NCI-H345 treated with DMSO at 0.1 percent for 48 hours (cell line): Measurements from ENCODE around the gene SERBP1.
"Not testable (repeated sequence)": the region's sequence is repeated elsewhere in the genome, so short reads cannot be mapped to it uniquely, and the experiment has no call there.

Source experiments
- DNase-seq: peaks from one replicate; lab custom pipeline; 2025; ENCODE audit not compliant: unreplicated experiment; lab: John Stamatoyannopoulos, UW

SERBP1 gene

DNA sequence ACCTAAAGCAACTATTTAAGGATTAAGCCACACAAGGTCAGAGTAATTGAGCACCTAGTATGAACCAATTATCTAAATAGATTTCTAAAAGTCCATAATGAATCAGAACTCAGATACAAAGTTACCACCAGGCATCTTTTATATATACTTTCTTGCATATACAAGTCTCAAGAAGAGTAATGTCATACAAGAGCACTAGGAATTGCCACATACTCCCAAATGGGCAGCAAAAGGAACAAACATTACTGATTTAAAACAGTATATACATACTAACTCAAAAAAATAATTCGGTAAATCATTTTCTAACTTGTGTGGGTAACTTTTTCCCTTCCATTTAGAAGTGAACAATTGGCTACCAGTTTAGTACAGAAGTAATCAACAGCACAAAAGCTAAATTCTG, 22.1 kb downstream of the SERBP1 start:
- no peak for DNase-seq

DNA sequence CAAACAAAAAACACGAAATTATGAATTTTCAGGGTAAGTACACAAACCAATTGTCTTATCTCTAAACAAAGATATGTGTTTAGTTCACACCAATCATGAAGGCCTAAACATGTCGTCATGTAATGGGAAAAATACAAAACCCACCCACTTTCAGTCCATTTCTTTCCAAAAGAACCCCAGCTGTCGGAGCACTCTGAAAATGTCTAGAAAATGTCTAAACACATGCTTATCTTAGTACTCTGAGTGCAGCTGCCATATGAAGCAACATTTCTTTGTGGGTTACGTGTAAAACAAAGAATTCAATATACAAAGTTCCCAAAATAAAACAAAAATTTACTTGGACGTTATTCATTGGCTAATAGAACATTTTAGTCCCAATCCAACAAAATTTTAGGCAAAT, 22.7 kb downstream of the SERBP1 start:
- no peak for DNase-seq

DNA sequence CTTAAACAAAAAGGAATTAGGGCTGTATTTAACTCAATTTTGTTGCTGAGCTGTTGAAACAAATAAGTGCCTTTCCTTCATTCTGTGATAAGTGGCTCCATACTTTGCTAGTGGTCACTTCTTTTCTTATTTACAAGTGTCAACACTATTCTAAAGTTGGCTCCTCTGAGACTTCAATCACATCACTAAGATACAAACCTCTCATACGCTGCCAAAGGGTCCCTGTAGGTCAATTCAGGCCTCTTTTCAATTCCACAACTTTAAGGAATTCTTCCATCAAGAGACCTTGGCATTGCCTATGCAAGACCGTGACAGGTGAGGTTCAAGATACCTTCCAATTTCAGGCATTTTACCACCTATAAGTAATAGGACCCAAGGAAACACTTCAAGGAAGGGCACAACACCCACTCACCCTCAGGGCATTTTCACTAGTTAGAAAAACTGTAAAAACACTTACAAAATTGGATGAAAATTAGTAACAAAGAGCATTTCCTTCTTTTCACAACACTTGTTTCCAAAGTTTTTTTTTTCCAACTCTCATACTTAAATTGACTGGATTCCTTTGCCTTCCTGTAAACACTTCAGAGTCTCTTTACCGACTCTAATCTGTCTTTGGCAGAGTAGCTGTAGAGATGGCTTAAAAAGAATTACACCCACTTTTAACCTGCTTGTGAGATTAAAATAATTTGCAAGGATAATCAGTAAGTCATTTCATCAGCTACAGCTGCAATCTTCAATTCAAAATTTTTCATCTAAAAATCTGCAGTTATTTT, 24.5 kb downstream of the SERBP1 start:
- no peak for DNase-seq

DNA sequence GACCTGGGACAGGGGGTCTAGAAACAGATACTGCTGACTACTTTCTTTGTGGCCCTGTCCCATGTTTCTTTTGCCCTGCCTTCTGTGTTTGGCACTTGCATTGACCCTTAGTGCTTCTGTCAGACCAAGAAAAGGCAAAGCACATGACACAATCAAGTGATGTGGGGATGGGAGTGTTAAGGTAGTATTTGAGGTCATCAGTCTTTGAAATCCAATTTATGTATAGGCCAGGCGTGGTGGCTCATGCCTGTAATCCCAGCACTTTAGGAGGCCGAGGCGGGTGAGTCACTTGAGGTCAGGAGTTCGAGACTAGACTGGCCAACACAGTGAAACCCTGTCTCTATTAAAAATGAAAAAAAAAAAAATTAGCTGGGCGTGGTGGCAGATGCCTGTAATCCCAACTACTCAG, 26.0 kb downstream of the SERBP1 start:
- no peak for DNase-seq

DNA sequence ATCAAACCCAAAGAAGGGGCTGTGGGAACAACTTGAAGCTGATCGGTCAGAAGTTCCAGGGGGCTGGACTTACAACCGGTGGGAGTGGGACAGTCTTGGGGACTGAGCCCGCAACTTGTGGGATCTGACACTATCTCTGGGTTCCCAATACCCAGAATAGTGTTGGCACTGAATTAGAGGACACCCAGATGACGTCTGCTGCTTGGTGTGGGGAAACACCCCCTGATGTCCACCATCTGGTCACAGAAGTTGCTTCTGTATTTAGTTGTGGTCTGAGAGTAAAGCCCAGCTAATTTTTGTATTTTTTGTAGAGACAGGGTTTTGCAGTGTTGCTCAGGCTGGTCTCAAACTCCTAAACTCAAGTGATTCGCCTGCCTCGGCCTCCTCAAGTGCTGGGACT, 28.8 kb downstream of the SERBP1 start:
- no peak for DNase-seq

DNA sequence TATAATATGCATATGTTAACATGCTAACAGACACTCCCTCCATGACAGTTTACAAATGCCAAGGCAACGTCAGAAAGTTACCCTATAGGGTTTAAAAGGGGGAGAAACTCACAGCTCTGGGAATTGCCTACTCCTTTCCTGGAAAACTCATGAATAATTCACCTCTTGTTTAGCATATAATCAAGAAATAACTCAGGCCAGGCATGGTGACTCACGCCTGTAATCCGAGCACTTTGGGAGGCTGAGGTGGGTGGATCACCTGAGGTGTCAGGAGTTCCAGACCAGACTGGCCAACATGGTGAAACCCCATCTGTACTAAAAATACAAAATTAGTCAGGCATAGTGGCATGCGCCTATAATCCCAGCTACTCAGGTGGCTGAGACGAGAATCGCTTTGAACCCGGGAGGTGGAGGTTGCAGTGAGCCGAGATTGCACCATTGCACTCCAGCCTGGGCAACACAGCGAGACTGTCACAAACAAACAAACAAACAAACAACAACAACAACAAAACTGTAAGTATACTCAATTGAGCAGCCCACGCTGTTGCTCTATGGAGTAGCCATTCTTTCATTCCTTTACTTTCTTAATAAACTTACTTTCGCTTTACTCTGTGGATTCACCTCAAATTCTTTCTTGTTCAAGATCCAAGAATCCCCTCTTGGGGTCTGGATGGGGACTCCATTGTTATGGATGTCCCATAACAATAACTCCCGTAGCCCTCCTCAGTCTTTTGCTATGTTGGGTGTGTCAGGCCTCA, 30.0 kb downstream of the SERBP1 start:
- not testable (repeated sequence) for DNase-seq

DNA sequence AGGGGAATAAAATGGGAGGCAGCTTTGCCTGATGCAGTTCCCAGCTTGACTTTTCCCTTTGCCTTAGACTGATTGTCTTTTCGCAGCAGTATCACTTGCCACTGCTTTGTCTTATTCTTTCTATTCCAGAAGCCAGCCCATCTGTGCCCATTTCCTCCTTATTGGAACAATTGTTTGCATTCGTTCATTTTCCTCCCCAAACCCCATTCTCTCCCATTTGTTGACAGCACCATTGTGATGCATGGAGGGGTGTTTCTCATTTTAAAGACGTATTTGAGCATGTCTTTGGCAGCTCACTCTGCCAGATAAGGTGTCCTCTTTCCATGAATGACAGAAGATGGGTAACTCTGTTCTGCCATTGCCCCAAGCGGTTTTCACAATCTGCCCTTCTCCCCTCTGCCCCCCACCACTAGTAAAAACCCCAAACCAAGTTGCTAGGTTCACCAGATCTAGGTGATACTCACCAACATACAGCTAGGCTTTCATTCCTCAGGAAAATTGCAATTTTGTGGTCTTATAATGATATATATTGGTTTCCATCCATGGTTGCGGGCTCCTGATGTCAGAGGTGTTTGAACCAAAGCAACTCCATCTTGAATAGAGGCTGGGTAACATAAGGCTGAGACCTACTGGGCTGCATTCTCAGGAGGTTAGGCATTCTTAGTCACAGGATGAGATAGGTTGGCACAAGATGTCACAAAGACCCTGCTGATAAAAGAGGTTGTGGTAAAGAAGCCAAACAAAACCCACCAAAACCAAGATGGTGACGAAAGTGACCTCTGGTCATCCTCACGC, 30.8 kb downstream of the SERBP1 start:
- no peak for DNase-seq

DNA sequence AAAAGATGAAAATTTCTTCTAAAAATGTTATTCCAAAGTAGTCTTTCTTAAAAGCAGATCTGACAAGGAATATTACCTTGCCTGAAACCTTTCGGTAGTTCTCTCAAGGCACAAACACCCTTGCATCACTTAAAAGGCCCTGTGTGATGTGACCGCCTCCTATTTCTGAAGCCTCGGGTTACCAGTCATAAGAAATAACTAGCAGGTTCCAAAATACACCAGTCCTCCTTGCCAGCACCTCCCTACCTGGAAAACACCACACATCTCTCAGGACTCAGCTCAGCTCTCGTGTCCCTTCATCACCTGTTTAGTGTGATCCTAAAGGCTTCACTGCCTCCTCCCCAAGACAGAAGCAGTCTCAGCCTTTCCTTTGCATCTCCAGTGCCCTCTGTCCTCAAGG, 35.7 kb downstream of the SERBP1 start:
- DNase-seq, result no peak

DNA sequence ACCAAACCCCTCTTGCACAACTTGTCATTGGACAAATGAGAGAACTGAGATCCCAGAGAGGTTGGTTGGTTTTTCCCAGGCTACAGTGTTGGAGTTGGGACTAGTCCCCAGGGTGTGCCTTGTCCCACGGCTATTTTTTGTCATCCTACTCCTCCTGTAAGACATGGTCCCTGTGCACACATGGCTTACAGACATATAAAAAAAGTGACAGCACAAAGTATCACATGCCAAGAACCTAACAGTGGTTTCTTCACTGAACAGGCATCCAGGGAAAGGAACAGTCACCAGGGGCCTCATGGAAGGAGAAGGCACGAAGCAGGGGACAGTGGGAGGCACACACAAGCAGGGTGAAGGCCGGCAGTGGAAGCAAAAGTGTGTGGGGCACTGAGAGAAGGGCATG, 36.5 kb downstream of the SERBP1 start:
- no peak for DNase-seq

DNA sequence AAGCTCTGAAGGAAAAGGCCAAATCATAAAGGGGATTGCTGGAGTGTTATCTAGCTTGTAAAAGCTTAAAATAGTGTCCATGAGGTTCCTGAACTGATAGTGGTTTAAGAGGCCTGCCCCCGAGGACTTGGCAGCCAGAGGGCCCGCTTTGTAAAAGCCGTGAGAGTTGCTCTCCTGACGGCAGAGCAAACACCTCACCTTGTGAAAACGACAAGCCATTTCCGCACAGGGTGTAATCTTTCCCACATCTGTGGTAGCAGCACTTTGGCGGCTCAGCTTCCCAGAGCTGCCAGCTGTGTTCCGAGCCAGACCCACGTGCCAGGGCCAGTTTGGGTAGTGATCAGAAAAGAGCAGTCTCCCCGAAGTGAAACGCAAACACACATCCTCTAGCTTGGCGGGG, 37.0 kb downstream of the SERBP1 start:
- DNase-seq, result peak; percentile 7

DNA sequence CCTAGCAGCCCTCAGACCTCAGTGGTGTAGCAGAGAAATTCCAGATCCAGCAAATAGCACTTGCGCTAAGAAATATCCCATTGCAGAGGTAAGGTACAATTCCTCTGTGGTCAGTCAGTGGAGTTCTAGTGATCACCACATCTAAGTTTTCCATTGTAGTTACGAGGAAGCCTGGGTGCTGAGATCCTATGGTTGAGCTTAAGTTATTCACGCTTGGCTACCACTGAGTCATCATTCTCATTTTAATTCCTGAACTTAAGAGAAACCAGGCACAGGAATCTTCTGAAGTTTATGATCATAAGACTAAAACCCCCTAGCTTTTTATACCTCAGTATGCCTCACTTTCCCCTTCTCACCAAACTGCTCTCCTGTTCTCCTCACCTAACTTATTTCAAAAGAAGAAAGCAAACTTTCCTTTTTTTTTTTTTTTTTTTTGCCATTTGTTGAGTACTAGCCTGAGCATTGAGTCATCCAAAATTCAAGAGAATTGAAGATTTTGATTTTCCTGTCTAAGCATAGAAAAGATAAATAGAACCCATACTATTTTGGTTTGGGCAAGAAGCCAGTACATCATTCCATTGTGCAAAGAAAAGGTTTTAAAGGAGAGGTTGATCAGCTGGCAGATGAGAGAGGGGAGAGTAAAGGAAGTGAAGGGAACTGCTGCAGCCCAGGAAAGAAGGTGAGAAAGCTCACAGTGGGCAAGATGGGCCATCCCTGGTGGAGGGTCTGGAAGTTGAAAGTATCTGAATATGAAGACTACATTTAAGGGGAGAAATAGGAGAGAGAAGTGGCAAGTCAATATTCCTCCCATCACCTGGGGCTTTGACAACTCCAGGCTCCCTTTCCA, 39.9 kb downstream of the SERBP1 start:
- no peak for DNase-seq

DNA sequence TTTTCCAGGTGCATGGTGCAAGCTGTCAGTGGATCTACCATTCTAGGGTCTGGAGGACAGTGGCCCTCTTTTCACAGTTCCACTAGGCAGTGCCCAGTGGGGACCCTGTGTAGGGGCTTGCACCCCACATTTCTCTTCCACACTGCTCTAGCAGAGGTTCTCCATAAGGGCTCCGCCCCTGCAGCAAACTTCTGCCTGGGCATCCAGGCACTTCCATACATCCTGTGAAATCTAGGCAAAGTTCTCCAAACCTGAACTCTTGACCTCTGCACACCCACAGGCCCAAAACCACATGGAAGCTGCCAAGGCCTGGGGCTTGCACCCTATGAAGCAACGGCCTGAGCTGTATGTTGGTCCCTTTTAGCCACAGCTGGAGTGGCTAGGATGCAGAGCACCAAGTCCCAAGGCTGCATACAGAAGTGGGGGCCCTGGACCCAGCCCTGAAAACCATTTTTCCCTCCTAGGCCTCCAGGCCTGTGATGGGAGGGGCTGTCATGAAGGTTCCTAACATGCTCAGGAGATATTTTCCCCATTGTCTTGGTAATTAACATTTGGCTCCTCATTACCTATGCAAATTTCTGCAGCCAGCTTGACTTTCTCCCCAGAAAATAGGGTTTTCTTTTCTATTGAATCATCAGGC, 46.1 kb downstream of the SERBP1 start:
- no peak for DNase-seq

DNA sequence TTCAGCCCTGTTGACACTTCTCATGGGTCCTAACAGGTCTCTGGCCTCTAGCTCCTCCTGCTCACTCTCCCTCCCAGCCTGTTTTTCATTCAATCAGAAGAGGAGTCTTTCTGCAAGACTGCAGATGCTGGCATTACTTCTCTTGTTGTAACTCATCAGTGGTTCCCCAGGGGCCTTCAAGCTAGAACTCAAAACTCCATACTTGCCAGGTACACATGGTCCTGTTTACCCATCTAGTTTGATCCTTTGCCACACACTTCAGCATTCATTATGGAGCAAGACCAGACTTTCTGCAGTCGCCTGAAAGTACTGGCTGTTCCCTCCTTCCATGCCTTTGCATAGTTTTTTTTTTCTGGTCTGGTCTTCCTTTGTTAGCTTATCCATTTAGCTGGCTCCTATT, 47.9 kb downstream of the SERBP1 start:
- DNase-seq, result no peak

DNA sequence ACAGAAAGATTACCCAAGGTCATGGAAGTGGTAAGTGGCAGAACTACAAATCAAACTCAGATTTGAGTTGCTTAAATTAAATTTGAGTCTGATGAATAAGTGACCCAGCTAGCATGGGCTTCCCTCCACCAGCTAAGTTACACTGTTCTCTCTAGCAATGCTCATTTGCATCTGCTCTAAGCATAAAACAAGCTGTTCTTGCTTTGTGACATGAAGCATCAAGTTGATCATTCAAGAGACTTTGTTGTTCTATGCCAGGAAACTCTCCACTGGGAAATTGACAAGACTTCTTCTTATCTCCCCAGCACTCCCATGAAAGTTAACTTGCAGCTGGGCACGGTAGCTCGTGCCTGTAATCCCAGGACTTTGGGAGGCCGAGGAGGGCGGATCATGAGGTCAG, 49.0 kb downstream of the SERBP1 start:
- no peak for DNase-seq

DNA sequence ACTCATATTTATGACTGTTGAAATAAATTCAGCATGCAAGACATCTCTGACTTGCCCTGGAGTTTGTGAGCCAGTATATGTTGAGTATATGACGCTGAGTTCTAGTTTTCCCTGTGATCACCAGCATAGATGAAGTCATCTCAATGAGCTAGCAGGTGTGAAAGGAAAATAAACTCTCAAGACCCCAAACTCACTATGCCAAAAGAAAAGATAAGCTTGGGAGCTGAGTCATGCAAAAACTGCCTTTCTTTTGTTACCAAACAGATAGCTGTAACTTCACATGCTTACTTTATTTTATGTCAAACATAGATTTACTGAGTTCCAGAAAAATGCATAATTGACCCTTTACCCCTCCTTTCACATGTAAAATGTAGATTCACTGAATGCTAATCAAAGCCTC, 52.9 kb downstream of the SERBP1 start:
- no peak for DNase-seq

DNA sequence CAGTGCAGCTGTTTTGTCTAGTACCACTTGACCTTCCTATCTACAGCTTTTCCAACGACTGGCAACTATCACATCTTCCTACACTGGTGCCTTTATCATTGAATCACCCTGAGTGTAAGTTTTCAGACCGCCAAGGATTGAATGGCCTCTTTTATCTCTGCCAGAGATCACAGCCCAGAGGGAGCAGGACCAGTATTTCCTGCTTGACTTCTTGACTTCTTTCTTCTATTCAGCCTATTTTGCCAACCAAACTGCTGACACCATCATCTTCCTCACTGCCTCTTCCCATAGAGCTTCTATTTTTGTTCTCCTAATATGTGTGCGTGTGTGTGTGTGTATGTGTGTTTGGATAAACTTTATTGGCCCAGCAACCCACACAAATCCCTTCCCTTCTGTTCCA, 53.8 kb downstream of the SERBP1 start:
- DNase-seq, result no peak

DNA sequence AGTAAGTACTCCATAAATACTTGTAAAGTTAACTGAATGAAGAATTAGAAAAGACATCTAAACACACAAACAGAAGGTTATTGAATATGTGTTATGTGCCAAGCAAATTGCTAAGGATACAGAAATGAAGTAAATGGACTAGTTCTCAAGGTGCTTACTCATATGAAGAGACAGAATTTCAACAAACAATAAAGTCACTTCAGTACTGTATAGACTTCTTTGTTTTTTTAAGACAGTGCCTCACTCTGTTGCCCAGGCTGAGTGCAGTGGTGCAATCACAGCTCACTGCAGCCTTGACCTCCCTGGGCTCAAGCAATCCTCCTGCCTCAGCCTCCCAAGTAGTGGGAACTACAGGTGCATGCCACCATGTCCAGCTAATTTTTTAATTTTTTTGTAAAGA, 57.3 kb downstream of the SERBP1 start:
- DNase-seq, result no peak

DNA sequence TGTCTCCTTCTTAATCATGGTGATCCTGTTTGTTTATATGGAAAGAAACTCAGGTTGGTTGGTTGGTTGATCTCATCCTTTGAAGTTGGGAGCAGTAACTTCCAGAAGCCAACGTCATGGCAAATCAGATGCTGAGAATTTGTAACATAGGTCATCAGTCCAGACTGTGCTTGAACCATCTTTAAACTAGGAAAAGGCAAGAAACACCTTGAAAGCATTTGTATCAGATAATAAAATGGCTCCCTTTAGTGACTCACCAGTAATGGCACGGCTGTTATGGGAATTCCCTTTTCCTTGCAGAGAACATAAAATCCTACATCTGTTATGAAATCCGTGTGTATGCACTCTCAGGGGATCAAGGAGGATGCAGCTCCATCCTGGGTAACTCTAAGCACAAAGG, 58.1 kb downstream of the SERBP1 start:
- no peak for DNase-seq

DNA sequence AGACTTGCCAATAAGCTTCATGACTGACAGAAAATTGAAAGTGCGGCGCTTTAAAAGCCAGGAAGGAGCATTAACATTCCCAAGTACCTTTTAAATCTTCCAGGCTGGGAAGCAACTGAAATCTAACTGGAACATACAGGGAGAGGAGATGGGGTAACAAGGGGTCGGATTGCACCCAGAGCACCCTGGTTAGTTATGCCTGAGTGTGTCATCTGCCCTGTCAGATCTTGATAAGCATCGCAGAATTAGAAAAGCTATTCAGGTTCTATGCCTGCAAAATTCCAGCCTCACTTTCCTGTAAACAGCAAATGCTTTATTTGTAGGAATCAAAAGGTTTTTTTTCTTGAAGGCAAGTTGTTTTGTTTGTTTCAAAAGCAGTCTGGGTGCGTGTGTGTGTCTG, 58.5 kb downstream of the SERBP1 start:
- DNase-seq, result no peak

DNA sequence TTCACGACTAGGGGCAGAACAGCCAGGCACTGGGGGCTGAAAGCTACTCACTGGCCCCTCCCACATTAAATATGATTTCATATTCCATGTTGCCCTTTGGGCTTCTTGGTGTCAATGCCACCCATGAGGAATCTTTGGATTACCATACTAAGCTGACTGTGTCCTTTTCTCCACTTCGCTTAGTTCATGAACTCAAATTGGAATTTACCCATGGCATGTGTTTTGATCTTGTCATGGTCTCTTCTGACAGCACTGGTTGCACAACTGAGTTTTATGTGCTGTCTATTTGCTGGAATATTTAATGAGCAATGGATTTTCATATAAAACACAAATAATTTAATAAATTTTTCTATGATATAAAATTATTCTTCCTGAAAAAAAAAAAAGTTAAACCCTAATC, 59.2 kb downstream of the SERBP1 start:
- DNase-seq, result no peak
